Frontal cortex (tissue), 4 donors: ENCODE data around the gene DMBT1. TPM values are rescaled to one million over a fixed set of nuclear protein-coding genes. Genes with fewer than 3 reads are reported as not detected.

Experiments
- DNase-seq, 2 donors: peaks; one replicate each; pipeline ENCODE4 v3.0.0; 2012; ENCODE audit warnings: low spot score in 2 of 2
- FAIRE-seq: peaks from 2 replicates; lab custom pipeline; 2012; peaks lifted over from hg19 to GRCh38; lab: Jason Lieb, UNC
- total RNA-seq: library from RNA; depleted of rRNA; stranded (reverse); fragments of >200 nt; gene quantifications from one replicate; pipeline ENCODE4 v1.2.3, GENCODE V29; 2014
- donor health status: control.
- donor health status: control.
- donor health status: control.

DMBT1 gene
- total RNA-seq, 1 donor from 2014 or later, result not detected

GRCh38 chr10:122663516-122664130 is 103.1 kb downstream of the DMBT1 start:
- DNase-seq (no peak), FAIRE-seq (no peak)

- FAIRE-seq, result no peak
- DNase-seq, result no peak
Observed at GRCh38 chr10:122664501-122664900, 103.9 kb downstream of the DMBT1 start.

- no peak for DNase-seq
- no peak for FAIRE-seq
Observed at GRCh38 chr10:122665329-122665860, 104.8 kb downstream of the DMBT1 start.

DNA sequence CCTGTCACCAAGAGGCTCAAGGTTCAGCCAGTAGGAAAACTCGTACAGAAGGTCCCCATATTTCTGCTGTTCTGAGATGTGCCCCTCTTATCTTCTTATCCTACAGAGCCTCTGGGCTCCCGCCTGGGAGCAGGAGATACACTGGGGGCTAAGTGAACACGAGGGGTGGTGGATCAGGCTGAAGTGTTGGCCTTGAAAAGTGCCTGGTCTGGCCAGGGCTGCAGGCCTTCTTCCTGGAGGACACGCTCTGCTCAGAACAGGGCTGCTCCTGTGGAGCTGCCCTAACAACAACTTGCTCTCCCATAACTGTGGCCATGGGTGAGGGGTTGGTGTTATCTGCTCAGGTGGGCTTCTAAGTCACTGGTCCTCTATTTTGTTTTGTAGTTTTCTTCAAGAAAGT is 105.4 kb downstream of the DMBT1 start:
- DNase-seq, result no peak

DNA sequence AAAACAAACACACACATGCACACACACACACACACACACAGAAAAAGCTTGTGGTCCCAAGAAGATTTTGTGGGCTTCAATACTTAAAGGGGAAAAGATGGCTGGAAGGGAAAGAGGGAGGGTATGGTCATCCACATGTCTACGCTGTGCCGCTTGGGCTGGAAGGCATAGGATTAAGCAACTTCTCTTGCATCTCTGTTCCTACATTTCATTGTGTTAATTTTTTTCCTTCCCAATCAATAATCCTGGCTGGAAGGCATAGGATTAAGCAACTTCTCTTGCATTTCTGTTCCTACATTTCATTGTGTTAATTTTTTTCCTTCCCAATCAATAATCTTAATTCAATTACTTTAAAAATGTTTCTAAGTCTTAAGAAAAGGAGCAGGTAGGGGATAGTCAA is 108.5 kb downstream of the DMBT1 start:
- FAIRE-seq (no peak), DNase-seq (no peak)

More for the DNA sequence above, 105.4 kb downstream of the DMBT1 start:
- no peak for FAIRE-seq

DNA sequence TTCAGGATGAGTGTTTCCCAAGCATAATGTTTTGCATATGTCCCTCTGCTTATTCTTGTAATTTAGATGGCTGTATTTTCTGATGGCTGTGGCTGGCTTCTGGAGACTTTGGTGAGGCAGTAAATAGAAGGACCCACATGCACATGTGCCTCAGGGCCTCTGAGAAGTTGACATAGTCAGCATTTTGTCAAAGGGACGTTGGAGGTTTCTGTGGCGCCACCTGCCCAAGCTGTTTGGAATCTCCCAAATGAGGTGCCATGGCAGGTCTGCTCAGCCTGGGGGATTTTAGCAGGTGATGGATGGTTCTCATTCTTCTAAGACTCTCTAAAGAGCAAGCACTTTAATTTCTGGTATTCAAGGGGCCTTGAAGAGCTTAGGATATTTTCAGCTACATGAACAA is 109.3 kb downstream of the DMBT1 start:
- FAIRE-seq (no peak), DNase-seq (no peak)

DNA sequence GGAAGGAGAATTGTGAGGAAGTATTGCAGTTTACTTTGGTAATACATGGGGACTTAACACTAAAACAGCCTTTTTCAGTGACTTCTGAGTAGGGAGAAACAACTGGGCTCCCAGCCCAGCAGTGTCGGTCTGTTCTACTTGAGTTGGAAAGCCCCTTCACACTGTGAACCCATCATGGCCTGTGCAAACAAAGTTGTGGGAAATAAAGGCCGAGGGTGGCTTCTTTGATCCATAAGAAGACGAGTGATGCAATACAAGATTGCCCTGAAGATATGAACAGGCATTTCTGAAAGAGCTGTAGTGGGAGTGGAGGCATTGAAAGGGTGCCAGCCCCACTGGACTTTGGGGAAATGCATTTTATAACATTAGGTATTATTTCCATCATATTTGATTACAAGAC is 110.8 kb downstream of the DMBT1 start:
- FAIRE-seq (no peak), DNase-seq (no peak)

- DNase-seq (no peak), FAIRE-seq (no peak)
Observed at GRCh38 chr10:122672655-122673054, 112.1 kb downstream of the DMBT1 start.

GRCh38 chr10:122673269-122673668 is 112.7 kb downstream of the DMBT1 start:
- no peak for FAIRE-seq

DNA sequence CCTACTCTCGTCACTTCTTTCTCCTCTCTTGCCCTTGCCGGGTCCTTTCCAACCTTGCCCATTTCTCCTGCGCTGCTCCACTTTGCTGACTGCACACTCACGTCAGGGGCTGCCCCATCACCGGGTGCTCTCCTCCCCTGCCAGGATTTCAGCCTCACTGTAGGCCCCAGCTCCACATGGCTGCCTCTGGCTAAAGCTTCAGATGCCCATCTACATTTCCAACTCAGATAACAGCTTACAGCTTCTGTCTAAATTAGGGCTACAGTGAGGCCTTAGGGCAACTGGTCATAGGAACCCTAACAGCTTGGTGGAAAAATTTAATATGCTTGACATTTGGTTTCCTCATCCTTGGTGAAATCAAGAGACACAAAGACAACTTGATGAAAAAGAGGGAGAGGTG is 113.2 kb downstream of the DMBT1 start:
- no peak for FAIRE-seq
- no peak for DNase-seq

More at GRCh38 chr10:122673269-122673668, 112.7 kb downstream of the DMBT1 start:
- DNase-seq, result no peak

DNA sequence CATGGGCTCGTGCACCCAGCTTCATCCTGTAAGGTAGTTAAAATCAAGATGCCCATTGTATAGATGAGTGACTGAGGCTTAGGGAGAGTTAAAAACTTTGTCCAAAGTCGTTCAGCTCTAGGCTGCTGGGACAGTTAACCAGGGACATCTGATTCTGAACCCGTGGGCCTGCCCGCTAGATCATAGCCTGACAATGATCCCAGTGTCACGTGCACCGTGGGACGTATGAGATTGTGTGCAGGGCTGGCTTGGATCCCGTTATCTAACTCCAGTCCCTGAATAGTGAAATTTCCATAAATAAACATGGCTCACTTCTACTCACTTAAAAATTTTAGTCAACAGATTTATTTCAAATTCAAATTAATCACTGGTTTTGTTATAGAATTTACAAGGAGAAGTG is 114.2 kb downstream of the DMBT1 start:
- no peak for FAIRE-seq
- DNase-seq, result no peak

DNA sequence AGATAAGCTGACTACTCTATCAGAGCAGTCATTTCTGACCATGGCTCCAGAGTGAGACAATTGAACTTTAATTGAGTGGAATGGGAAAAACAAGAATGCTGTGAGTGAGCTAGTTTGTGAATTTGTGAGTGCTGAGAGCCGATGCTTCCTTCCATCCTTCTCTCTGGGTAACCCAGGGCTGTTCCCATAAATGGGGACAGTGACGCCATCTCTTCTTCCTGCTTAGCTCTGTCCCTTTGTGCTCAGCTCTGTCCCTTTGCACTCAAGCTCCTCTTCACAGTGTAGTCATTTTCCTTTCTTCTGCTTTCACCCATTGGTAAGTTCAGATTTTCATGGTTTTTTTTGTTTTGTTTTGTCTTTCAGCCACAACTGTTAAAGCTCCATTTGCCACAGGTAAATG is 114.7 kb downstream of the DMBT1 start:
- DNase-seq (no peak), FAIRE-seq (no peak)

DNA sequence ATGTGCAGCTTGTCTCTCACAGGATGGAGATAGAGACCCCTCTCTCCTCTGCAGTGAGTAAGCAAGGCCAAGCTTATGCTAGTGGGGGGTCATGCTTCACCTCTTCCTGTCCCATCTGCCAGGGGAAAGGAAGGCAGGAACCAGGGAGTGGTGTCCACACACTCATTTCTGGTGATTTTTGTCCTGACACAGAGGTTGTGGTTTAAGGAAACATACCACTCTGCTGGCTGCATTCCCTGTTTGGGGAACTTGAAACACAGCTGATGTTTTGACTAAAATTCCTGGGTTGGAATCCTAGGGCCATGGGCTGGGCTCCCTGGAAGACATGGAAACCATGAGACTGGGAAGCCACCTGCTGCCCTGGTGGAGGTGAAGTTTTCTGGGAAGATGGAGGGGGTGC is 117.7 kb downstream of the DMBT1 start:
- FAIRE-seq (no peak), DNase-seq (no peak)

GRCh38 chr10:122682522-122682921 is 122.0 kb downstream of the DMBT1 start:
- no peak for FAIRE-seq
- DNase-seq, result no peak

GRCh38 chr10:122688293-122688989 is 127.9 kb downstream of the DMBT1 start:
- FAIRE-seq (no peak), DNase-seq (peak in 1 of 2 donors; percentile 21)

DNA sequence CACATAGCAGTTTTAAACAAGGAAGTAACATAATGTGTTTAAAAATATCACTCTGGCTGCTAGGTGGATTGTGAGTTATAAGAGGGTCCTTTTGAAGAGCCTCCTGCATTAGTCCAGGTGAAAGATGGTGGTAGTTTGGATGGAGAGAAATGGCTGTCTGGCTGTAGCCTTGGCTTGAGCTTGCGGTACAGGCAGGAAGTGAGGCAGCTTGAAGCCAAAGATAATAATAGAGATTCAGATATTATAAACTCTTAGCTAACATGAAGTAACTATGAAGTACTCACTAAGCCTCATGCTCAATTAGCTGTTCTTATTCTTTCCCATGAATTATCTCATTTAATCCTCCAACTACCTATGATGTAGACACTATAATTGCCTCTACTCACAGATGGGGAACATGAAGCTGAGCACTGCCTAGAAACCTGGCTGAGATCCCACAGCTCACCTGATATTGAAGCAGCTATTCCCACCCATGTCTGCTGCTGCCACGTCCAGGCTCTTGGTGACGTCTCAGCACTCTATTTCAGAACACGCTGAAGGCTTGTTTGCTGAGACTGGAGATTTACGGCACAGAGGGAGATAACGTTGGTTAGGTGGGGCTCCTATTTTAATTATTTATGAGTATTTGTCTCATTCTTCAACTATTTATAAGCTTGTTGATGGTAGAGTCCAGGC is 128.7 kb downstream of the DMBT1 start:
- FAIRE-seq (no peak), DNase-seq (no peak)

GRCh38 chr10:122692744-122693143 is 132.2 kb downstream of the DMBT1 start:
- no peak for DNase-seq
- no peak for FAIRE-seq
